Suprapubic skin (tissue), 4 donors: ENCODE measurements around the gene HPSE2.

Source experiments
- EP300 ChIP-seq: sonication (generic); formaldehyde crosslinking; IDR thresholded peaks from one replicate; pipeline ENCODE4 v1.6.1; 2017; ENCODE audit warnings: antibody characterized with exemption
- POLR2A ChIP-seq, 2 donors: fragments of 450-650 bp; IDR thresholded peaks; one replicate each; pipeline ENCODE4 v1.6.1; 2017; ENCODE audit warnings: antibody characterized with exemption in 2 of 2, mild to moderate bottlenecking in 2 of 2, moderate library complexity in 2 of 2
- POLR2AphosphoS5 ChIP-seq, 3 donors: sonication (generic); formaldehyde crosslinking; IDR thresholded peaks; one replicate each; pipeline ENCODE4 v1.6.1; 2017; ENCODE audit warnings: antibody characterized with exemption in 3 of 3
- TF ChIP-seq, protein P1 (sequence below), 2 donors: fragments of 200-600 bp in 1 of 2; fragments of 450-650 bp in 1 of 2; sonication (generic) in 1 of 2; IDR thresholded peaks; one replicate each; pipeline ENCODE4 v1.5.1; 2016 to 2019; ENCODE audit warnings: antibody characterized with exemption in 2 of 2, mild to moderate bottlenecking in 1 of 2, moderate library complexity in 1 of 2

DNA sequence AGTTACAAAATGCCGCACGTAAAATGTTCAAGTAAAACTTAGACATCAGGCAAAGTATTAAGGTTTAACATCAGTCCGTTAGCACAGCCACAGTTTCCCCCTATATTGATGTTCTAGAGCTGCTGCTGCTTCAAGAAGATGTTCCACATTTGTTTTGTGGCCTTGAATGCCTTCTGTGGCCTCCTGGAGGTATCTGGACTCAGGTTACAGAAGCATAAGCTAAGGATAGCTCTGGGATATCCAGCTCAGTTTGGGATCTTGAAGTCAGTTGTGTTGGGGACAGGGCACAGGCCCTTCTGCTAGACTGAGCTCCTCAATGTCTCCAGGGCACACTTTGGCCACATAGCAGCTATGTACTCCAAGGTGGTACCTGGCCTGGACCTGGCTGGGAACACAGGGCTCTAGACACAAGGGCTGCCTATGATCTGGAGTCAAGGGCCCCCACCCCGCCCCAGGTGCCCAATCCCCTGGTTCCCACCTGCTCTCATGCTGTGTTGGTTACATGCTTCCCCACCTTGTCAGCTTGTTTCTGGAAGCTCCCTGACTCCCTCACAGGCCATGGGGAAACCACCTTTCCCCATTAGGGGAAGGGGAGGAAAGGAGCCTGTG is 825.4 kb downstream of the HPSE2 start:
- TF ChIP-seq, protein P1, sequence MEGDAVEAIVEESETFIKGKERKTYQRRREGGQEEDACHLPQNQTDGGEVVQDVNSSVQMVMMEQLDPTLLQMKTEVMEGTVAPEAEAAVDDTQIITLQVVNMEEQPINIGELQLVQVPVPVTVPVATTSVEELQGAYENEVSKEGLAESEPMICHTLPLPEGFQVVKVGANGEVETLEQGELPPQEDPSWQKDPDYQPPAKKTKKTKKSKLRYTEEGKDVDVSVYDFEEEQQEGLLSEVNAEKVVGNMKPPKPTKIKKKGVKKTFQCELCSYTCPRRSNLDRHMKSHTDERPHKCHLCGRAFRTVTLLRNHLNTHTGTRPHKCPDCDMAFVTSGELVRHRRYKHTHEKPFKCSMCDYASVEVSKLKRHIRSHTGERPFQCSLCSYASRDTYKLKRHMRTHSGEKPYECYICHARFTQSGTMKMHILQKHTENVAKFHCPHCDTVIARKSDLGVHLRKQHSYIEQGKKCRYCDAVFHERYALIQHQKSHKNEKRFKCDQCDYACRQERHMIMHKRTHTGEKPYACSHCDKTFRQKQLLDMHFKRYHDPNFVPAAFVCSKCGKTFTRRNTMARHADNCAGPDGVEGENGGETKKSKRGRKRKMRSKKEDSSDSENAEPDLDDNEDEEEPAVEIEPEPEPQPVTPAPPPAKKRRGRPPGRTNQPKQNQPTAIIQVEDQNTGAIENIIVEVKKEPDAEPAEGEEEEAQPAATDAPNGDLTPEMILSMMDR (IDR thresholded peaks at IDR 0.05), result no peak
- no peak for TF ChIP-seq POLR2A (IDR thresholded peaks at IDR 0.05)
- no peak for TF ChIP-seq EP300
- TF ChIP-seq POLR2AphosphoS5 (IDR thresholded peaks at IDR 0.05), result no peak
